Neuron (in vitro differentiated cells): ENCODE results near the gene RPIA.

ENCODE experiments used
- H2AFZ ChIP-seq: one replicate; pipeline ENCODE4 v1.6.1; 2013; ENCODE audit warnings: low read depth, mild to moderate bottlenecking, inconsistent platforms, low read length, moderate library complexity
- H3K27me3 ChIP-seq: one replicate; pipeline ENCODE4 v1.6.1; 2013; ENCODE audit warnings: low read length; ENCODE audit not compliant: insufficient read depth
- H3K36me3 ChIP-seq: one replicate; pipeline ENCODE4 v1.6.1; 2013; ENCODE audit warnings: low read length; ENCODE audit not compliant: insufficient read depth
- H3K4me1 ChIP-seq: one replicate; pipeline ENCODE4 v1.6.1; 2013; ENCODE audit warnings: low read length; ENCODE audit not compliant: insufficient read depth
- H3K4me3 ChIP-seq: 2 replicates; pipeline ENCODE4 v1.5.1; 2013; ENCODE audit warnings: mild to moderate bottlenecking, low read length, moderate library complexity
- H3K9me3 ChIP-seq: one replicate; pipeline ENCODE4 v1.6.1; 2013; ENCODE audit warnings: low read length

RPIA gene

GRCh38 chr2:88693911-88694414 lies 2.5 kb downstream of the RPIA start:
- Histone ChIP-seq H2AFZ (no peak overlapping the region), H3K36me3 (peaks cover 5% of the 10 kb centered on the region), H3K4me1 (peaks cover 11% of the 10 kb centered on the region), H3K27me3 (no peaks in the 10 kb centered on the region), H3K9me3 (no peaks in the 10 kb centered on the region), H3K4me3 (no peak overlapping the region)

GRCh38 chr2:88696611-88697010 lies 5.1 kb downstream of the RPIA start:
- no peak overlapping the region for H3K4me3 ChIP-seq
- peaks cover 3% of the 10 kb centered on the region for H3K4me1 ChIP-seq
- H3K36me3 ChIP-seq: peaks cover 18% of the 10 kb centered on the region
- H3K9me3 ChIP-seq: no peaks in the 10 kb centered on the region
- no peaks in the 10 kb centered on the region for H3K27me3 ChIP-seq
- H2AFZ ChIP-seq: no peak overlapping the region

- Histone ChIP-seq H3K27me3 (no peaks in the 10 kb centered on the region), H3K4me3 (no peak overlapping the region), H3K36me3 (peaks cover 21% of the 10 kb centered on the region), H3K9me3 (no peaks in the 10 kb centered on the region), H3K4me1 (peaks cover 3% of the 10 kb centered on the region), H2AFZ (no peak overlapping the region)
Observed at GRCh38 chr2:88697370-88698026, 6.0 kb downstream of the RPIA start.

- Histone ChIP-seq H3K4me1 (peaks cover under 1% of the 10 kb centered on the region), H3K27me3 (no peaks in the 10 kb centered on the region), H3K4me3 (no peak overlapping the region), H2AFZ (no peak overlapping the region), H3K36me3 (peaks cover 25% of the 10 kb centered on the region), H3K9me3 (peaks cover 3% of the 10 kb centered on the region)
Observed at GRCh38 chr2:88698027-88698413, 6.5 kb downstream of the RPIA start.

- Histone ChIP-seq H3K9me3 (peaks cover 3% of the 10 kb centered on the region), H3K36me3 (peaks cover 30% of the 10 kb centered on the region), H3K27me3 (no peaks in the 10 kb centered on the region), H3K4me3 (no peak overlapping the region), H3K4me1 (no peaks in the 10 kb centered on the region), H2AFZ (no peak overlapping the region)
Observed at GRCh38 chr2:88698498-88699233, 7.2 kb downstream of the RPIA start.

- Histone ChIP-seq H3K4me1 (no peaks in the 10 kb centered on the region), H3K27me3 (no peaks in the 10 kb centered on the region), H3K36me3 (peaks cover 16% of the 10 kb centered on the region), H2AFZ (no peak overlapping the region), H3K4me3 (no peak overlapping the region), H3K9me3 (peaks cover 8% of the 10 kb centered on the region)
Observed at GRCh38 chr2:88707003-88707402, 15.5 kb downstream of the RPIA start.

- H2AFZ ChIP-seq: no peak overlapping the region
- no peaks in the 10 kb centered on the region for H3K4me1 ChIP-seq
- no peak overlapping the region for H3K4me3 ChIP-seq
- no peaks in the 10 kb centered on the region for H3K27me3 ChIP-seq
- H3K36me3 ChIP-seq: peaks cover 3% of the 10 kb centered on the region
- H3K9me3 ChIP-seq: peaks cover 4% of the 10 kb centered on the region
Observed at GRCh38 chr2:88709181-88709631, 17.7 kb downstream of the RPIA start.

GRCh38 chr2:88711289-88711688 lies 19.8 kb downstream of the RPIA start:
- Histone ChIP-seq H3K36me3 (peaks cover 3% of the 10 kb centered on the region), H3K4me1 (peaks cover 2% of the 10 kb centered on the region), H2AFZ (no peak overlapping the region), H3K4me3 (no peak overlapping the region), H3K27me3 (no peaks in the 10 kb centered on the region), H3K9me3 (peaks cover 7% of the 10 kb centered on the region)

GRCh38 chr2:88711897-88712296 lies 20.4 kb downstream of the RPIA start:
- Histone ChIP-seq H3K36me3 (peaks cover 3% of the 10 kb centered on the region), H3K4me3 (no peak overlapping the region), H2AFZ (no peak overlapping the region), H3K27me3 (no peaks in the 10 kb centered on the region), H3K4me1 (peaks cover 2% of the 10 kb centered on the region), H3K9me3 (peaks cover 7% of the 10 kb centered on the region)

GRCh38 chr2:88713408-88713807 lies 21.9 kb downstream of the RPIA start:
- no peaks in the 10 kb centered on the region for H3K27me3 ChIP-seq
- peaks cover 2% of the 10 kb centered on the region for H3K4me1 ChIP-seq
- H3K36me3 ChIP-seq: peaks cover 3% of the 10 kb centered on the region
- H3K4me3 ChIP-seq: no peak overlapping the region
- H3K9me3 ChIP-seq: peaks cover 9% of the 10 kb centered on the region
- H2AFZ ChIP-seq: no peak overlapping the region

- H3K36me3 ChIP-seq: peaks cover 3% of the 10 kb centered on the region
- H3K9me3 ChIP-seq: peaks cover 10% of the 10 kb centered on the region
- H3K4me1 ChIP-seq: peaks cover 2% of the 10 kb centered on the region
- no peaks in the 10 kb centered on the region for H3K27me3 ChIP-seq
- H3K4me3 ChIP-seq: no peak overlapping the region
- no peak overlapping the region for H2AFZ ChIP-seq
Observed at GRCh38 chr2:88714667-88715066, 23.2 kb downstream of the RPIA start.

- Histone ChIP-seq H2AFZ (no peak overlapping the region), H3K36me3 (no peaks in the 10 kb centered on the region), H3K4me3 (no peak overlapping the region), H3K9me3 (peaks cover 6% of the 10 kb centered on the region), H3K27me3 (no peaks in the 10 kb centered on the region), H3K4me1 (peaks cover 2% of the 10 kb centered on the region)
Observed at GRCh38 chr2:88720399-88720798, 28.9 kb downstream of the RPIA start.

- no peak overlapping the region for H2AFZ ChIP-seq
- no peaks in the 10 kb centered on the region for H3K4me1 ChIP-seq
- H3K36me3 ChIP-seq: no peaks in the 10 kb centered on the region
- no peaks in the 10 kb centered on the region for H3K27me3 ChIP-seq
- peaks cover 6% of the 10 kb centered on the region for H3K9me3 ChIP-seq
- H3K4me3 ChIP-seq: no peak overlapping the region
Observed at GRCh38 chr2:88721268-88721667, 29.8 kb downstream of the RPIA start.
